Cardiac muscle cell (in vitro differentiated cells and primary cell): ENCODE results near the gene CDC42BPB. TPM values are rescaled to one million over a fixed set of nuclear protein-coding genes. Genes with fewer than 3 reads are reported as not detected.
A peak's percentile ranks its signal among the peaks of the same experiment; 100 is the strongest.

Source experiments
- DNase-seq, 2 donors: peaks; one replicate each; pipeline versions ENCODE4 v3.0.0 to v3.0.0-alpha.2; 2010 to 2017; ENCODE audit warnings: low read depth in 1 of 2, low spot score in 1 of 2
- H3K27ac ChIP-seq: fragments of 200-600 bp; sonication (generic); 2 replicates; pipeline ENCODE4 v1.5.1; 2016
- H3K27me3 ChIP-seq: fragments of 200-600 bp; sonication (generic); 2 replicates; pipeline ENCODE4 v1.6.0; 2016; ENCODE audit warnings: control low read depth
- H3K36me3 ChIP-seq: fragments of 200-600 bp; sonication (generic); 2 replicates; pipeline ENCODE4 v1.5.1; 2016; ENCODE audit warnings: control low read depth
- H3K4me1 ChIP-seq: fragments of 200-600 bp; sonication (generic); 2 replicates; pipeline ENCODE4 v1.8.1; 2017; ENCODE audit warnings: low read depth, mild to moderate bottlenecking, mixed run types
- H3K4me3 ChIP-seq: fragments of 200-600 bp; sonication (generic); 2 replicates; pipeline ENCODE4 v1.5.1; 2016; ENCODE audit warnings: mild to moderate bottlenecking
- H3K9me3 ChIP-seq: fragments of 200-600 bp; sonication (generic); 2 replicates; pipeline ENCODE4 v1.5.1; 2017; ENCODE audit warnings: low read depth, mild to moderate bottlenecking, control low read depth
- polyA plus RNA-seq: library from polyadenylated mRNA; unstranded; fragments of >200 nt; fragmentation: Nextera tagmentation; extraction: Ambion mirVana; gene quantifications from 2 replicates; pipeline ENCODE4 v1.2.1, GENCODE V29; 2016
- total RNA-seq: library from RNA; depleted of rRNA; stranded (reverse); fragments of >200 nt; gene quantifications from 2 replicates; pipeline ENCODE4 v1.2.3, GENCODE V29; 2016
- TF ChIP-seq, protein P1 (sequence below): IDR thresholded peaks from 2 replicates; pipeline ENCODE4 v1.5.1; 2012; ENCODE audit warnings: low read depth, mild to moderate bottlenecking, low read length

The CDC42BPB gene
- total and polyA plus RNA-seq, 2 experiments from 2014 or later: 18.9 to 91.6 TPM

DNA sequence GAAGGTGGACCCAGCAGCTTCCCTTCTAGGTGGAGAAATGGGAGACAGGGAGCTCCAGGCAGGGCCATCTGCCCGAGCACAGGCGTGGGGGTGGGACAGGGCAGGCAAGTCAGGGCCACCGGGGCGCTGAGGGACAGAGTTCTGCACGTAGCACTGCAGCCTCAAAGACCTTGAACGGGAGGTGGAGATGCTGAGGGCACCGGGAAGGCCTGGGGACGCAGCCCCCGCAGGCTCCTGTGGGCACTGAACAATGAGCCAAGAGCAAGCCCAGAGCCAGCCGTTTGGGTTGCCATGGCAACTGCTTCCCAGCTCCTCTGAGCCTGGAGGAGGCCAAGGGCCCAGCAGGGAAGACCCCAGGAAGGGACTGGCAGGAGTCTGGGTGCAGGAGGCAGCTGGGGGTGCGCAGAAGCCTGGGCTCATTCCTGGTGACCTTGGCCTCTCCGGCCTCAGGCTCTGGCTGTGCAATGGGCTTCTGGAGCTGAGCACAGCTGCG is 30.0 kb upstream of the CDC42BPB start:
- H3K36me3 ChIP-seq: no peaks in the 10 kb centered on the region
- peaks cover 43% of the 10 kb centered on the region for H3K27me3 ChIP-seq
- H3K4me3 ChIP-seq: no peak overlapping the region
- TF ChIP-seq, protein P1, sequence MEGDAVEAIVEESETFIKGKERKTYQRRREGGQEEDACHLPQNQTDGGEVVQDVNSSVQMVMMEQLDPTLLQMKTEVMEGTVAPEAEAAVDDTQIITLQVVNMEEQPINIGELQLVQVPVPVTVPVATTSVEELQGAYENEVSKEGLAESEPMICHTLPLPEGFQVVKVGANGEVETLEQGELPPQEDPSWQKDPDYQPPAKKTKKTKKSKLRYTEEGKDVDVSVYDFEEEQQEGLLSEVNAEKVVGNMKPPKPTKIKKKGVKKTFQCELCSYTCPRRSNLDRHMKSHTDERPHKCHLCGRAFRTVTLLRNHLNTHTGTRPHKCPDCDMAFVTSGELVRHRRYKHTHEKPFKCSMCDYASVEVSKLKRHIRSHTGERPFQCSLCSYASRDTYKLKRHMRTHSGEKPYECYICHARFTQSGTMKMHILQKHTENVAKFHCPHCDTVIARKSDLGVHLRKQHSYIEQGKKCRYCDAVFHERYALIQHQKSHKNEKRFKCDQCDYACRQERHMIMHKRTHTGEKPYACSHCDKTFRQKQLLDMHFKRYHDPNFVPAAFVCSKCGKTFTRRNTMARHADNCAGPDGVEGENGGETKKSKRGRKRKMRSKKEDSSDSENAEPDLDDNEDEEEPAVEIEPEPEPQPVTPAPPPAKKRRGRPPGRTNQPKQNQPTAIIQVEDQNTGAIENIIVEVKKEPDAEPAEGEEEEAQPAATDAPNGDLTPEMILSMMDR: no peak
- DNase-seq: no peak
- H3K4me1 ChIP-seq: no peaks in the 10 kb centered on the region
- no peaks in the 10 kb centered on the region for H3K9me3 ChIP-seq
- H3K27ac ChIP-seq: no peak overlapping the region

DNA sequence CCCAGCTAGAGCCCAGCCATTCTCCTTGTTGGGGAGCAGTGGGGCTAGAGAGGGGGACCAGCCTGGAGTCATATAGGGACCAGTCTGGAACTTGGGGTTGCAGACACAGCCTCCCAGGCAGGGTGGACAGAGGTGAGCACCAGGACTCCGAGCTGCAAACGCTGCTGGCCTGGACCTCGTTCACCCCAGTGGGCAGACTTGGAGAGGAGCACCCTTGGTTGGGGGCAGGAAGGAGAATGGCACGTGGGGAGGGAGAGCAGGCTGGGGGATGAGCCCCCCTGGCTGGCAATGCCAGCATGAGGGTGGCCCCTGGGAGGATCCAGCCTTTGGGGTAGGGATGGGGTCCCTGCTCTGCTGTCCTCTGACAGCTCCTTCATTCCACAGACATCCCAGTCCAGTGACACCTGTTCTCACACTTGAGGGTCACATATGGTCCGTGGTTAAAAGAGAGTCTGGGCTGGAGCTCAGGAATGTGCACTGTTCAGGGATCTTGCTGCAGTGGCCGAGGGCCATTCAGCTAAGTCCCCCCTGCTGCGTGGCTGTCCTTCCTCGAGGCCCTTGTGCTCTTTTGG is 29.5 kb upstream of the CDC42BPB start:
- H3K36me3 ChIP-seq: no peaks in the 10 kb centered on the region
- H3K27me3 ChIP-seq: peaks cover 48% of the 10 kb centered on the region
- H3K9me3 ChIP-seq: no peaks in the 10 kb centered on the region
- no peak overlapping the region for H3K4me3 ChIP-seq
- no peaks in the 10 kb centered on the region for H3K4me1 ChIP-seq
- no peak overlapping the region for H3K27ac ChIP-seq
- TF ChIP-seq, protein P1: no peak
- no peak for DNase-seq

DNA sequence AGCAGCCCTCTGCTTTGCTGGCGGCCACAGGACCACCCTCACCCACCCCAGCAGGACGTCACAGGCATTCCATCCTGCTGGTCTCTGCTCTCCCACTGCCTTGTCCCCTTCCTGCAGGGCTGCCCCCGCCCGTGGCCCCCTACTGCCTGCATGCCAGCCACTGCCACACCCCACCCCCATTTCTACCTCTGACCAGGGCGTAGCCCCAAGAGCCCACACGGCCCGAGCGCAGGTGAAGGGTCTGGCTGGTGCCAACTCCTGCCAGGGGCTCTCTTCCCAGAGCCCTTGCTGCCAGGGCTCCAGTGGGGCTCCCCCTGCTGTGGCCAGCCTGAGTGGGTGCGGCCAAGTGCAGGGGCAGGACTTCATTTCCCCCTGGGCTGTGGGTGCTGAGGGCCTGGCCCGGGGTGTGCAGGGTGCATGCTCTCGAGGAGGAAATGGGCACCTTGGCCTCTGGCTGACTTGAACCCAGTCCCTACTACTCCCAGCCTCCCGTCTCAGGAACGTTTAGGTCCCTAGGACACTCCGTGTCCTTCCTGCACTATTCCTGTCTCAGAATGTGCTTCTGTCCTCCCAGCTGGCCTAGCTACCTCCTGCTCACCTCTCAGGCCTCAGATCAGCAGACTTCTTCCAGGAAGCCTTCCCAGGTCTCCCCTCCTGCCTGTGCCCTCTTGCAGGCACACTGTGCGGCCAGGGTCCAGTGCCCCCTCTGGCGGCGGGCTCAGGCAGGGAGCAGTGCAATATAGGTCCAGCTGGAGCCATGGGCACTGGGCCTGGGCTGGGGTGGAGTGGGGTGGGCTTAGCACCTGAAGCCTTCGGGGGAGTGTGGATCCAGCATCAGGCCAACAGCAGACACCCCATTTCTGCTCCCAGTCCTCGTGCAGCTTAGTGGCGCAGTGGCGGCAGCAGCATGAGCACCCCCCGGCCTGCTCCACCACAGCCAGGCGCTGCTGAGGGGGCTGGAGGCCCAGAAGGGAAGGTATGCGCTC is 28.1 kb upstream of the CDC42BPB start:
- Histone ChIP-seq H3K27me3 (peaks cover 57% of the 10 kb centered on the region), H3K4me3 (no peak overlapping the region), H3K27ac (no peak overlapping the region), H3K36me3 (no peaks in the 10 kb centered on the region), H3K9me3 (no peaks in the 10 kb centered on the region), H3K4me1 (no peaks in the 10 kb centered on the region)
- TF ChIP-seq, protein P1: peak; percentile 36
- DNase-seq: no peak

DNA sequence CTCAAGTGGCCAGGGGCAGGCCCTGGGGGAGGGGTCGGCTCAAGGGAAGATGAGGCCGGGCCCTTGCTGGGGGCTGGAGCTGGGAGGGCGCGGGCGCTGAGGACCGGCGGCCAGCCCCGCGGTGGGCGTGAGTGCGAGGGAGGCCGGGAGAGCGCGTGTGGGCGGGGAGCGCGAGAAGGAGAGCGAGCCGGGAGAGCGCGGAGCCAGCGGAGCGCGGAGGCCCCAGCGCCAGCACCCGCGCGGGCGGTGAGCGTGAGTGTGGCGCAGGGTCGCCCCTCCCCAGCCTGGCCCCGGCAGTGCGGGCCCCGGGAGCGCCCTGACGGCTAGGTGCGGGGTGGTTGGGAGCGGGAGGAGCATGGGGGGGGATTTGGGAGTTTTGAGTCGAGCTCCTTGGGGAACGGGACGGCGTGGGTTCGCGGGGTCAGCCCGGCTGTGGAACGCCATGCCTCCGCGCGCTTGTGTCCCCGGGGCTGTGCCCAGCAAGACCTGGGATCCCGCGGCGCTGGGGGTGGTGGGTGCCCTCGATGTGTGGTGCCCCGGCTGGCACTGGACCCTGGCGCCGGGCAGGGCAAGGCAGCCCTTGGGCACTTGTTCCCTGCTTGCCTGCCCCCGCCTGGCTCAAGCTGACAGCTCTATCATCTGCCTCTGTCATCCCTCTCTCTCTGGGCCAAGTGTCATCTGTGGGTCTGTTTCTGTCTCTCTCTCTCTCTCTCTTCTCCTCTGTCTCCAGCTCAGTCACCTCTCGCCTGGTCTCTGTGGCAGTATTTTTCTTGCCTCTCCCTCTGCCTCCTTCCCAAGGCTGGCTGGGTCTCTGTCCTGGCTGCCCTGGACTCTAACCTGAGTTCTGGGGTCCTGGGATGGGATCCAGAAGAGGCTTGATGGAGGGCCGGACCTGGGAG is 26.9 kb upstream of the CDC42BPB start, which contains the start of gene LBHD2:
LBHD2 (plus strand) TSS at position 190 of the 899 bp plus-strand sequence. CDS start 1,803 bp downstream, outside the sequence.
- no peaks in the 10 kb centered on the region for H3K36me3 ChIP-seq
- no peak within 1 kb of the TSS for H3K27ac ChIP-seq
- H3K4me3 ChIP-seq: no peak within 1 kb of the TSS
- DNase-seq: peak in 1 of 2 donors; percentile 37
- H3K27me3 ChIP-seq: peaks cover 67% of the 10 kb centered on the region
- TF ChIP-seq, protein P1: no peak
- H3K4me1 ChIP-seq: no peaks in the 10 kb centered on the region
- no peaks in the 10 kb centered on the region for H3K9me3 ChIP-seq

DNA sequence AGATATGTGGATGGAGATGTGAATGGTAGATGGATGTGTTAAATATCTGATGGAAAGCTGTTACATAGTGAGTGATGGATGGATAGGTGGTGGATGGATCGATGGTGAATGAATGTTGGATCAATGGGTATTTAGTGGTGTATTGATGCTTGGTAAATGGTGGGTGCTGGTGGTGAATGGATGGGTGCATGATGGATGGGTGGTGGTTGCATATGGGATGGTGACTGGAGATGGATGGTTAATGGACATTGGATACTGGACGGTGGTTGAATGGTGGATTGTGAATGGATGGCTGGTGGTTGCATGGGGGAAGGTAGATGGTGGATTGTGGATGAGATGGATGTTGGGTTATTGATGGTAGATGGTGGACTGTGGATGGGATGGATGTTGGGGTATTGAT is 24.6 kb upstream of the CDC42BPB start:
- H3K27me3 ChIP-seq: peaks cover 71% of the 10 kb centered on the region
- no peaks in the 10 kb centered on the region for H3K4me1 ChIP-seq
- no peaks in the 10 kb centered on the region for H3K9me3 ChIP-seq
- H3K27ac ChIP-seq: no peak overlapping the region
- TF ChIP-seq, protein P1: no peak
- no peak for DNase-seq
- H3K4me3 ChIP-seq: no peak overlapping the region
- no peaks in the 10 kb centered on the region for H3K36me3 ChIP-seq
